Muscle of back (tissue), 11 donors: ENCODE data around the gene TAX1BP1. TPM values are rescaled to one million over a fixed set of nuclear protein-coding genes. Genes with fewer than 3 reads are reported as not detected.
"Not testable (repeated sequence)": the region's sequence is repeated elsewhere in the genome, so short reads cannot be mapped to it uniquely, and the experiment has no call there.

Source experiments
- DNase-seq, 3 donors: peaks; one replicate each; pipeline versions ENCODE4 v3.0.0 to v3.0.0-alpha.2; 2013
- polyA plus RNA-seq, 10 donors: library from polyadenylated mRNA; unstranded; fragments of 120-200 nt; gene quantifications; one replicate each; pipeline ENCODE4 v1.2.1, GENCODE V29; 2013; ENCODE audit not compliant: insufficient read length in 10 of 10

TAX1BP1 gene
- polyA plus RNA-seq, 10 donors, result 50.3 to 68.8 (median 58.4) TPM

DNA sequence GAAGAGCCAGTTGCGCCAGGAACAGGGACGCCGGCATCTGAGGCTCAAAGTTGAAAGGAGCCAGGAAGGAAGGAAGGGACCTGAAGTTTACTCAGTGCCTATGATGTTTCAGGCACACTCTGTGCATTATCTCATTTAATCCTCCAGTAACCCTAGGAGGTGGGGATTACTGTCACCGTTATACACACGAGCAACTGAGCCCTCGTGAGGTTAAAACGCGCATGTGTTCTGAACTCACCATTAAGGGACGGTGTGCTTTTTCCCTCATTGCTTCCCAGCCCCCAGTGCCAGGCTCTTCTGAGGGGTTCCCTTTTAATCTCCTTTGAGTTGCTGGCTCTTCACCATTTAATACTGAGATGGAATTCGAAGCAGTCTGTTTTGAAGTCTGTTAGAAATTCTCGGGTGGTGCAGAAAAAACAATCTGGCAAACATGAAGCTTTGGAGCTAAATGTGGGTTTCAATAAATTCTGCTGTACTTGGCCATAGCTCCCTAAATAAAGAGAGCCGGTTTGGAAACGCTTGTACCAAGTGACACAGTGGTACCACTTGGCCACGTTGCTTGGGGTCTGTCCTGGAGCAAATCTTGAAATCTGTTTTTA lies 102.2 kb downstream of the TAX1BP1 start:
- DNase-seq, result no peak

DNA sequence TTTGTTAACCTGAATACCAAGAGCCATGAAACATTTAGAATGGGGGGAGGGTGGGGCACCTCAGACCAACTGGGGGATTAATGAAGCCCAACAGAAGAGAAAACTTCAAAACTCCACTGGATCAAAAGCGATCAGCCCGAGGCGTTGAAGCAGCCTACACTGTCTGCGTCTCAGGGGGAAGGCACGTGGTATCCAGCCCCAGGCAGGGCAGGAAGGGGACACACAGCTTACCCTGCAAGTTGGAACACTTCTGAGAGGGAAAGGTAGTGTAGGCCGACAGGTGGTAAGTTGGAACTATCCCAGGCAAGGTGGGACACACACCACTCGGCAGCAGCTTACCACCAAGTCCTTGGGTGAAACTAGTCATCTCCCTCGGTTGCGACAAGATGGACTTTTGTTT lies 102.9 kb downstream of the TAX1BP1 start:
- DNase-seq, result no peak

GRCh38 chr7:27843584-27844305 lies 103.8 kb downstream of the TAX1BP1 start:
- DNase-seq, result no peak

- DNase-seq, result no peak
These were observed 106.4 kb downstream of the TAX1BP1 start for GRCh38 chr7:27846388-27846787.

GRCh38 chr7:27850531-27850930 lies 110.6 kb downstream of the TAX1BP1 start:
- no peak for DNase-seq

- DNase-seq, result not testable (repeated sequence)
These were observed 116.9 kb downstream of the TAX1BP1 start for GRCh38 chr7:27856703-27857485.

- DNase-seq, result no peak
These were observed 120.8 kb downstream of the TAX1BP1 start for GRCh38 chr7:27860800-27861199.

DNA sequence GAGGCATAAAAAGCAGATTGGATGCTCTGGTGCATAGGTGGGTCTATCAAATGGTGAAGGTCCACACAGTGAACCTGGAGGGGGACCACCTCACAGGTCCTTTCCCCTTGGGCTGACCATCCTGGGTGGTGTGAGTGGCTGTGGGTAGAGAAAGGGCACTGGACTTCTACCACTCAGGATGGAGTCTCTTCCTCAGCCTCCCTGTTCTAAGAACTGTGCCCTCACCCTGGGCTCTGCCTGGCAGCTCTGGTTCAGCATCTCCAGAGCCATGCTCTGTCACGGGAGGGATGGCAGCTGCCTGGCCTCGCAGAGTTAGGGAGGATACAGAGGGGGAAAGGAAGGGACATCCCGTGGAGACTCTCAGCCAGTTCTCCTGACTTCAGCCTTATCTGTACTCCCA lies 121.8 kb downstream of the TAX1BP1 start:
- no peak for DNase-seq

DNA sequence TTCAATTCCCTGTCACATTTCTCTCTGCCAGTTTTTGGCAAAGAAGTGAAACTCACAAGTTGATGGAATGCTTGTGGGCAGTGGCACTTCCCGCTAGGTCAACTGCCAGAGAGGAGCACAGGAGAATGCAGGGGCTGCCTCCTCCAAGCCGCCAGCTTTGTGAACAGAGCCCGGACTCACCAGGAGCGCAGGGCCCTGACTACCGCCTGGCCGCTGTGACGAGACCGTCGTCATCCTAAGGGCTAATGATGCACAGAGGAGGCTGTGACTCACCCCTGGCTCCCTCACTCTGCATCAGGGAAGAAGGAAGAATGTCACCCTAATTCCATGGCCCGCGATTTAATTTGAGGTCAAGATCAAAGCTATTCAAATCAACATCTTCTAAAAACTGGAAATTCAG lies 123.9 kb downstream of the TAX1BP1 start:
- no peak for DNase-seq

- no peak for DNase-seq
These were observed 126.3 kb downstream of the TAX1BP1 start for GRCh38 chr7:27866256-27866655.

- DNase-seq, result no peak
These were observed 127.1 kb downstream of the TAX1BP1 start for GRCh38 chr7:27866828-27867672.

GRCh38 chr7:27868131-27868550 lies 128.2 kb downstream of the TAX1BP1 start:
- no peak for DNase-seq

DNA sequence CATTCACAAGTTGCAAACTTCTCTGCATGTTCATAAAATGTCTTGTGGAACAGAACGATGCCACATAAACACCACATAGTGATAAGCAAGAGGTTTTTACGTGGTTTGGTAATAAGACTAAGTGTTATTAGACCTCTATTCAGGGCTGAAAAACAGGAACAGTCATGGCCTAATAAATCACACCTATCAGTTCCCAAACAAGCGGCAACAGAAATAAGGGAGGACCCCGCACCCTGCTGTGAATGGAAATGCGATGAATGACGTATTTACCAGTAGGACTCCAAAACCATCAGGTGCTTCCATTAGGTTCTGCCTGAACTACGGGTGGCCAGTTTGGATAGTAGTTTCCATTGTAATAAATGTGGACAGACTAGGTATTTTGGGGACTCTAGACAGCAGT lies 129.1 kb downstream of the TAX1BP1 start:
- DNase-seq, result no peak

DNA sequence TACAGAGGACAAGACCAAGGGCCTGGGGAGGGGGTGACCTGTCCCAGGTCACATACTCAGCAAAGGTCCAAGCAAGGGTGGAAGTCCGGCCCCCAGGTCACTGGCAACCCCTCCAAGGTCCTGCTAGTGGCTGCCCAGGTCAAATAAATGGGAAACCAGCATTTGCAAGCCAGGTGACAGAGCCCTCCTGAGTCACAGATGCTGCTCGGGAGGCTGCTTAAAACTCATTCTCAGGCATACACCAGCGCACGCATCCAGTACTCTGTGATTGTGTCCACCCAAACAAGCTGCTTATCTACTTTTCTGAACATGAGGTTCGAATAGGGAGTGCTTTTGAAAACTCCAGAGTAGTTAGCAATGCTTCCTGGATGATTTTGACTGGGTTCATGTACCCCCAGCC lies 130.6 kb downstream of the TAX1BP1 start:
- no peak for DNase-seq

GRCh38 chr7:27871086-27871485 lies 131.1 kb downstream of the TAX1BP1 start:
- no peak for DNase-seq

DNA sequence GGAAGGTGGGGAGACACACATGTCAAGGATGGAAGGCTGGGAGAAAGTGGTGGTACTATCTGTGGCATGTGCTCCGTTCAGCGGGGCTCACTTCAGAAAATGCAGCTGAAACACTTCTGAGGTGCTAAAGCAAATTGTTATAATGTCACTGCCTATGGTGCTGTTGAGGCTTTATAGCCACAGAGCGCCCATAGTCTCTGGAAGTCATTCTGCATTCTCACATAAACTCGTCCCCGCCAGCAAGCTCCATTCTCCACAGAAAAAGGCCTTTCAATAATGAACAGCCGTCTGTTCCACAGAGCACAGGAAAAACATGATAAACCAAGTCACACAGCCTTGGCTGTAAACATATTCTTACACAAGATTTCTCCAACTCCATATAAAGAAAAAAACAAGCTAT lies 131.9 kb downstream of the TAX1BP1 start:
- no peak for DNase-seq

- peak in 2 of 3 donors; percentile 5 to 36 for DNase-seq
These were observed 132.7 kb downstream of the TAX1BP1 start for GRCh38 chr7:27872356-27873275.

GRCh38 chr7:27873981-27874957 lies 134.3 kb downstream of the TAX1BP1 start:
- DNase-seq, result peak in 2 of 3 donors; percentile 6 to 12

GRCh38 chr7:27875061-27875460 lies 135.1 kb downstream of the TAX1BP1 start:
- peak in 2 of 3 donors; percentile 16 to 28 for DNase-seq
